H7 (cell line): ENCODE measurements around the gene PLCB3. TPM values are rescaled to one million over a fixed set of nuclear protein-coding genes. Genes with fewer than 3 reads are reported as not detected.

ENCODE experiments used
- DNase-seq: peaks from one replicate; pipeline ENCODE4 v3.0.0; 2012
- H3K27me3 ChIP-seq: 2 replicates; pipeline ENCODE4 v1.6.0; 2011; ENCODE audit warnings: mild to moderate bottlenecking, low read length; ENCODE audit not compliant: control insufficient read depth, insufficient read depth
- H3K36me3 ChIP-seq: replicated peaks from 2 replicates; pipeline ENCODE4 v1.5.1; 2011; ENCODE audit warnings: low read length; ENCODE audit not compliant: control insufficient read depth, insufficient read depth
- H3K4me3 ChIP-seq: 2 replicates; pipeline ENCODE4 v1.5.1; 2011; ENCODE audit warnings: low read depth, mild to moderate bottlenecking, control low read depth, low read length, moderate library complexity; ENCODE audit not compliant: insufficient read depth
- total RNA-seq: library from RNA; depleted of rRNA; stranded (reverse); fragments of >200 nt; shearing (Covaris generic); gene quantifications from 2 replicates; pipeline ENCODE4 v1.2.3, GENCODE V29; 2014

Gene PLCB3
- total RNA-seq, 1 experiment from 2014 or later = 87.0 TPM

DNA sequence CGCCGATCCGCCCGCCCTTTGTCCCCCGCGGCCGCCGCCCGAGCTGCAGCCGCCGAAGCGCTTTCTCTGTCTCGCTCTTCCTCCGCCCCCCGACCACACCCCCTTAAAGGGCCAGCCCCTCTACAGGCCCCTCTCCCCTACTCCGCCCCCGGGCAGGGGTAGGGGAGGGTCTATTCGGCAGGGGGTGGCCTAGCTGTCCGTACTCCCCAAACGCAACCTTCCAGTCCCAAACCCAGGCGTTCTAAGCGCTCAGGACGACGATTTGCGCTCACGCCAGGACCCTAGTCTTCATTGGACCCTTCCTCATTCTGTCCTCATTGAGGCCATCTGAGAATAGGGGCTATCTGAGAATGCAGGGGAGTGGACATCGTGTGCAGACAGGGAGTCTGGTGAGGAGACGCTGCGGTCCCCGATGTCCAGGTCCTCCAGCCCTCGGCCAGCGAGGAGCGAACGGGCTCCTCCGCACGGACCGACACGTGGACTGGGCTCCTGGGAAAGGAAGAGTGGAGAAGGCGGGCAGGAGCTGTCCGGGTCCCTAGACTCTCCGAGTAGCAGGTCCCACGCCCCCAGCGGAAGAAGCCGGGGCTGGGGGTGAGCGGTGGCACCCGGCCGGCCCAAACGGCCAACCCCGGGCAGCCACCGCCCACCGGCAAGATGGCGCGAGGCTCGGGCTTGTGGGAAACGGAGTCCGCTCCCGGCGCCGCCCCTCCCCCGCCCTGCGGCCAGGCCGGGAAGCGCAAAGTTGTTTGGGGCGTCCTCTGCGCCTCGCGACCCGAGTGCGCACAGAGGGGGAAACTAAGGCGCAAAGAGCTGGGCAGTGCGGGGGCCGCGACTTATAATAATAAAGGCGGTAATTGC, 4.2 kb upstream of the PLCB3 start, which contains the start of gene PPP1R14B:
TSS of gene PPP1R14B (minus strand) at position 73 of the 858 bp plus-strand sequence. CDS start 270 bp downstream, outside the sequence.
- DNase-seq = peak; percentile 100
- peaks cover 10% of the 10 kb centered on the region for H3K36me3 ChIP-seq
- no peaks in the 10 kb centered on the region for H3K27me3 ChIP-seq
- H3K4me3 ChIP-seq = peak within 1 kb of the TSS; percentile 95

DNA sequence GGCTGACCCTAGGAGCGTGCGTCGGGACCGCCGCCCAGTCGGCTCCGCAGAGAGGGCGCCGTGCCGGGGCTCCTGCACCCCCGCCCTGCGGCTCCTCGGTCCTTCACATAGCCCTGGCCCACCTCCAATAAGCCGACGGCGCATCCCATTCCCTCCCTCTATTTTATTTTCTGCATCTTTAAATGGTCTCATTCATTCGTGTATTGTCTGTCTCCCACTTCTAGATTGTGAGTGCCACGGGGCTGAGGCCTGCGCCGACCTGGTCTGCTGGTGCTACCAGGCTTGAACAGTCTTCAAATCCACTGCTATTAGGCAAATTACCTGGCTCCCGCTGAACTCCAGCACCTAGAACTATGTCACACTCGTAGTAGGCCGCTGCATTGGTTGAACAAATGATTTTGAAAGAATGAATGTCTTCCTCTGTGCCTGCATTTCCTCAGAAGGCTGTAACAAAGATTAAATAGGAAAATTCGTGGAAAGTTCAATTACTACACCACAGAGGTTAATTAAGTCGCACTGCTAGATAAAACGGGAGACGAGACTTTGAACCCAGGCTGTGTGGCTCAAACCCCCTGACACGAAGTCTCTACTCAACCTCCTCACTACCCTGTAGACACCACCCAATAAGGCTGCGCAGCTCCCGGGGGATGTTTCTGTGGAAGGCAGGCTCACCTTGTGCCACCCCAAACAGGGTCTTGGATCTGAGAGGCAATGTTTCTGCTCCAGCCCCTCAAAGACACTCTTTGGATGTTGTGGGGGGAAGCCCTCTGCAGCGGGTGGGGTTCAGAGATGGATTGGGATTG, 3.4 kb upstream of the PLCB3 start:
- no peak for DNase-seq
- Histone ChIP-seq H3K27me3 (no peaks in the 10 kb centered on the region), H3K4me3 (peak overlapping the region; percentile 55), H3K36me3 (peaks cover 10% of the 10 kb centered on the region)

DNA sequence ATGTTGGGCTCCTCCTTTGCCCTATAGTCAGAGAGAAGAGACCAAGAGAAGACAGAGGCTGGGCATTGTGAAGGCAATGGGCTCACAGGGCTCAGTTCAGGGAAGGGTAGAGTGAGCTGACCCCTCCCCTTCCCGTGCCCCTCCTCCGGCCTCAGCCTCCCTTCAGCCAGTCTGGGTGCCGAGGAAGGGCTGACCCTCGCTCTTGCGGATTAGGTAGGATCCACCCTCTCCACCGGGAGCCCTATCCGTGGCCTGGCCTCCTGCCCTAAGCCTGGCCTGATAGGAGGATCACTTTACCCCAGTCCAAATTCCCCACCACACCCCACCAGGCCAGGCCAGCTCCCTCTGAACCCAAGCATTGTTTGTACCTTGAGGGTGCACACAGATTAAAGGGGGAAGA, 2.8 kb upstream of the PLCB3 start:
- no peaks in the 10 kb centered on the region for H3K27me3 ChIP-seq
- peak; percentile 81 for DNase-seq
- H3K4me3 ChIP-seq = no peak overlapping the region
- H3K36me3 ChIP-seq = peaks cover 6% of the 10 kb centered on the region

DNA sequence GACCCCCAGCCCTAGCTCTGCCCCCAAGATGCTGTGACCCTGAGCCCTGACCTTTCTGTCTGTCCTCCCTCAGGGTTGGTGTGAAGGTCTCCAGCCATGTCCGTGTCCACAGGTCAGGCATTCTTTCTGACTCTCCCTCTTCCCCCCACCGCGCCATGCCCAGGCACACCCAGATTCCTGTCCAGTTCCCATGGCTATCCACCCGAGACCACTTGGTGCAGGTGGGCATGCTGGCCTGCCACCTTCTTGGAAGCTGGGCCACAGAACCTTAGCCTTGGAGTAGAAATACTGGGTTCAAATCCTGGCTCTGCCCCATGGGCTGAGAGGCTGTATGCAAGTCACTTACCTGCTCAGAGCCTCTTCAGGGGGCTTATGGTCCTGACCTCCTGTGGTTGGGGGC, 2.3 kb upstream of the PLCB3 start:
- Histone ChIP-seq H3K27me3 (no peaks in the 10 kb centered on the region), H3K4me3 (no peak overlapping the region), H3K36me3 (peaks cover 2% of the 10 kb centered on the region)
- no peak for DNase-seq

DNA sequence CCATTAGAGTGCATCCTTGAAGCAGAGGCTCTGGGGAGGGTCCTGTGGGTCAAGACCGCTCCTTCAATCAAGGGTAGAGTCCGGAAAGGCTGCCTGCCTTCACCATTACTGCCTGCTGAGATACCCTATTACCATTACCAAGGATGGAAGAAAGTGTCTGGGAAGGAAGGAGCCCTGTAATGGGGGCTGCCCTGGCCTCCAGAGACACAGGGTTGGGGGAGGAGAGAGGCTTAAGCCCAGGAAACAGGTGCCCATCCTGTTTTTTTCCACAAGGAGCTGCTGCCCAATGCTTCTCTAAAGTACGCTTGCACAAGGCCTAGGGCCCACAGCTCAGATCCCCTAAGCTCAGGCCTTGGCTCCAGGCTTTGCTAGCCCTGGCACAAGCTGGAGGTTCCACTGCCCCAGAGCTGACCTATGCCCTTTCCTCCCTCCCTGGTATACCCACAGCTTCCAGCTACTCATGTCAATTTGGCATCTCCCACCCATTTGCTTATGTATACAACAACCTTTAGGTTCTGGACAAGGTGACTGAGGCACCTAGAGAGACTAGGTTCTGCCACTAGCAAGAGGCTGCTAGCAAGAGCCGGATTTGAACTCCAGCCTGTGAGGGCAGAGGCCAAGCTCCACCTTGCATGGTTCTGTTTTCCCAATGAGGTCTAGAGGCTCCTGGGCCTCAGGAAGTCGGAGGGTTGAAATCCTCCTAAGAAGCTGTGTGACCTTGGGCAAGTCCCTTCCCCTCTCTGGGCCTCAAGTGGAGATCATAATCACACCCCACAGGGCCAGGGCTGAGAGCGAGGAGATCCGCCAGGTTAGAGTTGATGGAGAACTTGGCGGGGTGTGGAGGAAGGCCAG, 1.5 kb upstream of the PLCB3 start:
- DNase-seq = peak; percentile 84
- Histone ChIP-seq H3K36me3 (no peaks in the 10 kb centered on the region; the same call in 1 of the 2 replicates), H3K4me3 (peak overlapping the region; percentile 70; the same call in 1 of the 2 replicates), H3K27me3 (no peaks in the 10 kb centered on the region)

DNA sequence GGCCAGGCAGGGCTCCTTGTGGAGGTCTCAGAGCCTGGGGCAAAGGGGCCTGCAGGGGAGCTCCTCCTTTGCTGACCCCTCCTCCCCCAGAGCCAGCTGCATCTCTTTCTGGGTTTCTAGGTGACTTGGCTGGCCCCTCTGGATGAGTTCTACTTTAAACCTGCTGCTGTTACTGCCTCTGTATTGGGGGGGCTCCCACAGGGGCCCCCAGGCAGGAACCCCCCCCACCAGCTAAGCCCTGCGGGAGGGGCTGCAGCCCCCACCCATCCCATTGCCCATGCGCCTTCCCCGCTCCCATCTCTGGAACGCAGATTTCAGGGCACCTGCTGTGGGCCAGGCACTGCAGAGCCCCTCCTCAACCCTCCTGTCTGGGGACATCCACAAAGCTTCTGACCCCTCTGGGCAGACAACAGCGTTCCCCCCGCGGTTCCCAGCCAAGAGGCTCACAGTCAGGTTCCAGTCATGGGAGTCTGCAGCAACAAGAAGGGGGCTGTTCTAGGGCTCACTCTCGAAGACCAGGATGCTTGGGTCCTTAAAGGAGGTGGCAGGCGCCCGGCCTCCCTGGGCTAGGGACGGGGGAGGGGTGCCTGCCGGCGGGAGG, 815 bp upstream of the PLCB3 start:
- no peaks in the 10 kb centered on the region for H3K27me3 ChIP-seq
- H3K36me3 ChIP-seq = peaks cover 2% of the 10 kb centered on the region; the same call in 1 of the 2 replicates
- peak; percentile 85 for DNase-seq
- peak overlapping the region; percentile 70 for H3K4me3 ChIP-seq

DNA sequence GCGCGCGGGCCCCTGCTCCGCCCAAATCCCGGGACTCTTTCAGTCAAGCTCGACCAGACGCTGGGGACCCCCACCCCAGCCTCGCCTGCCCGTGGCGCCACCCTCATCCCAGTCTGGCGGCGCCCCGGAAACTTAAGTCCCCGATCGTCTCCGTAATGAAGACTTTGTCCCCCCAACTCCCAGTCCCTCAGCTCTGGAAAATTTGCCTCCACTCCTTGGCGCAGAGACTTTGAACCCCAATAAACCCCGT, 348 bp downstream of the PLCB3 start:
- Histone ChIP-seq H3K27me3 (no peaks in the 10 kb centered on the region), H3K36me3 (peaks cover 9% of the 10 kb centered on the region), H3K4me3 (peak overlapping the region; percentile 84)
- no peak for DNase-seq

DNA sequence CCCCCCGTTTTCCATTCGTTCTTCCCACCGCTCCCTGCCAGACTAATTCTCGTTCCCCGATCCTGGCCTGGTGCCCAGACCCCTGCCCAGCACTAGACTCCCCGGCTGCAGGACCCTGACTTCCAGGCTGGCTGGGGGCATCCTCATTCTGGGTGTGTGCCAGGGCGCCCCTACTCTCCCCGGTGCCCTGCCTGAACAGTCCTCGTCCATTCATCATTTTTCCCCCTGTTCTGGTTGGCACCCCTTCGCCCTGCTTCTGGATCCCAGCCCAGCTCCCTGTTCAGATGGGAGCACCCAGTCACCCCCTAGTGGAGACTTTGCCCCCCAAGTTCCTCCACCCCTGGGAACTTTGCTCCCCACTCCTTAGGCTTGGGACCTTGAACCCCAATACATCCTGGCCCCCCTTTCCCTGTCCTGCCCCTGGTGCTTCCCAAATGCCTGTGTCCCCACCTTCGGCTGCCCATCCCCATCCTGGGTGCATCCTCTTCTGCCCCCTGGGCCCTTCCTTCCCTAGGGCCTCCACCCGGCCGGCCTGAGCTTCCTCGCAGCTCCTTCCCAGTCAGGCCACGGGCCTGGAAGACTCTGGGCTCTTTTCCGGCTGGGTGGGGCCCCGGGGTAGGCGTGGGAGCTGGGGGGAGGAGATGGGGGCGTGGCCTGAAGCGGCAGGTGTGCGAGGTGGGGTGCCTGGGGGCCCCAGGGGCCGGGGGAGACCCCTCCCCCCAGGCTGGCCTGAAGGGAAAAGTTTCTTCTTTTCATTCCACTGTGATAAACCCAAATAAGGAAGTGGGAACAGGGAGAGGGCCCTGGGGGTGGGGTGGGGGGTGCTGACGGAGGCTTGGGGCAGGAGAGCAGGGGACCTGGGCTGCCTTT, 908 bp downstream of the PLCB3 start:
- DNase-seq = peak; percentile 95
- peaks cover 10% of the 10 kb centered on the region for H3K36me3 ChIP-seq
- H3K27me3 ChIP-seq = no peaks in the 10 kb centered on the region

DNA sequence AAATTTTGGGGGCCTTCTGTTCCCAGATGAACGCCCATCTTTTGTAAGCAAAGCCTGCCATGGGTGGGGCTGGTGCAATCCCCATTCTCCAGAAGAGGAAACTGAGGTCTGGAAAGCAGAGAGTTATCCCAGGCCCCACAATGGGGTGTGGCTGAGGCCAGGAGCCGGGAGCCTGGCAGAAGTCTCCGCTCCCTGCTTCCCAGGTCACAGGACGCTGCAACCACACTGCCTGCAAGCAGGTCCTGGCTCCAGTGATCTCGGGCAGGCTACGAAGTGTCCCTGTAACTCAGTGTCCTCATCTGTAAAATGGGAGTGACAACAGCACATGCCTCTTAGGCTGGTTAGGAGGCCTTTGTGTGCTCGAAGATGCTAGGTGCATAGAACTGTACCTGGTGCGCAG, 1.7 kb downstream of the PLCB3 start:
- Histone ChIP-seq H3K36me3 (peaks cover 12% of the 10 kb centered on the region), H3K4me3 (no peak overlapping the region), H3K27me3 (no peaks in the 10 kb centered on the region)
- DNase-seq = no peak

More for the DNA sequence above, 908 bp downstream of the PLCB3 start:
- peak overlapping the region; percentile 84 for H3K4me3 ChIP-seq

DNA sequence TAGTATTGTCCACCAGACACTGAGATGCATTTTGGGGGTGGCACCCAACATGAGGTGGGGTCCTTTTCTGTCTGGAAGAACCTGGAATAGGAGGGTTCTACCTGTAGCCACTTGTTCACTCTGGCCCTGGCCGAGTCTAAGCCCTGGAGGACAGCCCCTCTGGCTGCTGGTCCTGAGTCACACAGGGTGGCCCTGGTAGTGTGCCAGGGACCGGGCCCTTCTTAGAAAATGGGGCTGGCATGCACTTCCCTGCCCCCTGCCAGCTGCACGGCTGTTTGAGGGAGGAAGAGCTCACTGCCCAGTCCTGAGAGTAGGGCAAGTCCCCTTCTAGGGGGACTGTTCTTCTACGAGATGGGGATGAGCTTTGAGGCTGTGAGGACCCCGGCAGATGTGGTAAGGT, 2.2 kb downstream of the PLCB3 start:
- Histone ChIP-seq H3K4me3 (no peak overlapping the region), H3K27me3 (no peaks in the 10 kb centered on the region), H3K36me3 (peaks cover 12% of the 10 kb centered on the region)
- DNase-seq = no peak

DNA sequence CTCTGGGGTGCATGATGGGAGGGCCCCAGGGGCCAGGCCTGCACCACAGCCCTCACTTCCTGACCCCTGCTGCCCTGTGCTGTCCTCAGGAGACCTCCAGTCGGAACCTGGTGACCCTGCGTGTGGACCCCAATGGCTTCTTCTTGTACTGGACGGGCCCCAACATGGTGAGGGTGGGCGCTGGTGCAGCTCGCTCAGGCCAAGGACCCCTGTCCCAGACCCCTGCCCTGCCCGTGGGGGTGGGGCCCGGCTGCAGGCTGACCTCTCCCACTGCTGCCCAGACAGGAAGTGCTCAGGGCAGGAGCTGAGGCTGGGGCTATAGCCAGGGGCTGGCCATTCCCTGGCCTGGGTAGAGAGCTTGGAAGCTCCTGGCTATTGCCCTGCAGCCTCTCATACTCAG, 3.0 kb downstream of the PLCB3 start:
- no peak for DNase-seq

DNA sequence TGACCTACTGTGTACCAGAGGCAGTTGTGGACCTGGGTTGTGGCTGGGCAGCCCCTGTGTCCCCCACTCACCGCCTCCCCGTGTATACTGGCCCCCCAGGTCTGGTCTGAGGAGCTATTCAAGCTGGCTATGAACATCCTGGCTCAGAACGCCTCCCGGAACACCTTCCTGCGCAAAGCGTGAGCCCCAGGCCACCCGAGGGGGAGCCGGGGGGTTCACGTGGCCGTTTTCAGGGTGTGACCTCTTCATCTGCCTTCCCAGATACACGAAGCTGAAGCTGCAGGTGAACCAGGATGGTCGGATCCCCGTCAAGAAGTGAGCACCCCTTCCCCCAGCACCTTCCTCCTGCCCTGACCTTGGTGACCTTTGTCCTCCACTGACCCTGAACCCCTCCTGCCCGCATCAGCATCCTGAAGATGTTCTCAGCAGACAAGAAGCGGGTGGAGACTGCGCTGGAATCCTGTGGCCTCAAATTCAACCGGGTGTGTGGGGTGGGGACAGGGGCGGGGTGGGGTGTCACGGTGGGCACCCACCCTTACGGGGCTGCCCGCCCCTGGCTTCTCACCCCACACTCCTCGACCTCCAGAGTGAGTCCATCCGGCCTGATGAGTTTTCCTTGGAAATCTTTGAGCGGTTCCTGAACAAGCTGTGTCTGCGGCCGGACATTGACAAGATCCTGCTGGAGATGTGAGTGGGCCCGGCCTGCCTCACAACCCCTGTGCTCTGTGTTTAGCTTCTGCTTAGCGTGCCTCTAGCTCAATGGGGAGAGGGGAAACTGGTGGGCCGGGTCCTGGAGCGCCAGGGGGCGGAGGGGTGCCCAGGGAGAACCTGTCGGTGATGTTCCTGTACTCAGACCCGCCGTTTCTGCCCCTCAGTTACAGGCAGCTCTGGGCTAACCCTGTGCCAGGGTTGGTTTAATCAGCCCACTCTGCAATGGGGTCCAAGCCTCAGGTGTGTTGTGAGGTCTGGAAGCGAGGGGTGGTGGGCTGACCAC, 4.1 kb downstream of the PLCB3 start:
- Histone ChIP-seq H3K4me3 (no peak overlapping the region), H3K36me3 (peaks cover 21% of the 10 kb centered on the region)
- DNase-seq = no peak

More for the DNA sequence above, 3.0 kb downstream of the PLCB3 start:
- Histone ChIP-seq H3K27me3 (no peaks in the 10 kb centered on the region), H3K4me3 (no peak overlapping the region), H3K36me3 (peaks cover 16% of the 10 kb centered on the region)

More for the DNA sequence above, 4.1 kb downstream of the PLCB3 start:
- no peaks in the 10 kb centered on the region for H3K27me3 ChIP-seq
